Measurements from ENCODE around the gene LSMEM2. TPM values are rescaled to one million over a fixed set of nuclear protein-coding genes. Genes with fewer than 3 reads are reported as not detected.

Gene LSMEM2
- total and polyA plus RNA-seq, 9 of the 15 experiments (the other 6 are each of a cell fraction or from before 2014, with no cell fraction given), result not detected

DNA sequence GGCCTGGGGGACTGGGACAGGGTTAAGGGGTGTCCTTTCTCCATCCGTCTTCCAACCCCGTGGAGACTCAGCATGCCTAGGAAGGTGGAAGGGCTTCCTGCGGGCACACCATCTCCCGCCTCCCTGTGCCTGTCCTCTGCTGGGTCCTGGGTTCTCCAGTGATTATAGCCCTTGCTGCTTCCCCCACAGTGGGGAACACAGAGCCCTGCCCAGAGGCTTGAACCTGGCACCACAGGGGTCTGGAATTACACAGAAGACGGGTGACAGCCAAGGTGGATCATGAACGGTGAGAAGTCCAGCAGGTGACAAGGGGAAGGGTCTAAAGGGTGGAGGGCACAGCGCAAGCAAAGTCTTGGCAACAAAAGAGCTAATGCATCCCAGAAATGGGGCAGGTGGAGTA lies 16.1 kb upstream of the LSMEM2 start (continued):
- TF ChIP-seq, protein P1, sequence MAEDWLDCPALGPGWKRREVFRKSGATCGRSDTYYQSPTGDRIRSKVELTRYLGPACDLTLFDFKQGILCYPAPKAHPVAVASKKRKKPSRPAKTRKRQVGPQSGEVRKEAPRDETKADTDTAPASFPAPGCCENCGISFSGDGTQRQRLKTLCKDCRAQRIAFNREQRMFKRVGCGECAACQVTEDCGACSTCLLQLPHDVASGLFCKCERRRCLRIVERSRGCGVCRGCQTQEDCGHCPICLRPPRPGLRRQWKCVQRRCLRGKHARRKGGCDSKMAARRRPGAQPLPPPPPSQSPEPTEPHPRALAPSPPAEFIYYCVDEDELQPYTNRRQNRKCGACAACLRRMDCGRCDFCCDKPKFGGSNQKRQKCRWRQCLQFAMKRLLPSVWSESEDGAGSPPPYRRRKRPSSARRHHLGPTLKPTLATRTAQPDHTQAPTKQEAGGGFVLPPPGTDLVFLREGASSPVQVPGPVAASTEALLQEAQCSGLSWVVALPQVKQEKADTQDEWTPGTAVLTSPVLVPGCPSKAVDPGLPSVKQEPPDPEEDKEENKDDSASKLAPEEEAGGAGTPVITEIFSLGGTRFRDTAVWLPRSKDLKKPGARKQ (CRISPR knock-in tag; IDR thresholded peaks at IDR 0.05), result no peak
- TF ChIP-seq, protein P2, sequence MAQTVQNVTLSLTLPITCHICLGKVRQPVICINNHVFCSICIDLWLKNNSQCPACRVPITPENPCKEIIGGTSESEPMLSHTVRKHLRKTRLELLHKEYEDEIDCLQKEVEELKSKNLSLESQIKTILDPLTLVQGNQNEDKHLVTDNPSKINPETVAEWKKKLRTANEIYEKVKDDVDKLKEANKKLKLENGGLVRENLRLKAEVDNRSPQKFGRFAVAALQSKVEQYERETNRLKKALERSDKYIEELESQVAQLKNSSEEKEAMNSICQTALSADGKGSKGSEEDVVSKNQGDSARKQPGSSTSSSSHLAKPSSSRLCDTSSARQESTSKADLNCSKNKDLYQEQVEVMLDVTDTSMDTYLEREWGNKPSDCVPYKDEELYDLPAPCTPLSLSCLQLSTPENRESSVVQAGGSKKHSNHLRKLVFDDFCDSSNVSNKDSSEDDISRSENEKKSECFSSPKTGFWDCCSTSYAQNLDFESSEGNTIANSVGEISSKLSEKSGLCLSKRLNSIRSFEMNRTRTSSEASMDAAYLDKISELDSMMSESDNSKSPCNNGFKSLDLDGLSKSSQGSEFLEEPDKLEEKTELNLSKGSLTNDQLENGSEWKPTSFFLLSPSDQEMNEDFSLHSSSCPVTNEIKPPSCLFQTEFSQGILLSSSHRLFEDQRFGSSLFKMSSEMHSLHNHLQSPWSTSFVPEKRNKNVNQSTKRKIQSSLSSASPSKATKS (CRISPR knock-in tag; IDR thresholded peaks at IDR 0.05), result no peak

DNA sequence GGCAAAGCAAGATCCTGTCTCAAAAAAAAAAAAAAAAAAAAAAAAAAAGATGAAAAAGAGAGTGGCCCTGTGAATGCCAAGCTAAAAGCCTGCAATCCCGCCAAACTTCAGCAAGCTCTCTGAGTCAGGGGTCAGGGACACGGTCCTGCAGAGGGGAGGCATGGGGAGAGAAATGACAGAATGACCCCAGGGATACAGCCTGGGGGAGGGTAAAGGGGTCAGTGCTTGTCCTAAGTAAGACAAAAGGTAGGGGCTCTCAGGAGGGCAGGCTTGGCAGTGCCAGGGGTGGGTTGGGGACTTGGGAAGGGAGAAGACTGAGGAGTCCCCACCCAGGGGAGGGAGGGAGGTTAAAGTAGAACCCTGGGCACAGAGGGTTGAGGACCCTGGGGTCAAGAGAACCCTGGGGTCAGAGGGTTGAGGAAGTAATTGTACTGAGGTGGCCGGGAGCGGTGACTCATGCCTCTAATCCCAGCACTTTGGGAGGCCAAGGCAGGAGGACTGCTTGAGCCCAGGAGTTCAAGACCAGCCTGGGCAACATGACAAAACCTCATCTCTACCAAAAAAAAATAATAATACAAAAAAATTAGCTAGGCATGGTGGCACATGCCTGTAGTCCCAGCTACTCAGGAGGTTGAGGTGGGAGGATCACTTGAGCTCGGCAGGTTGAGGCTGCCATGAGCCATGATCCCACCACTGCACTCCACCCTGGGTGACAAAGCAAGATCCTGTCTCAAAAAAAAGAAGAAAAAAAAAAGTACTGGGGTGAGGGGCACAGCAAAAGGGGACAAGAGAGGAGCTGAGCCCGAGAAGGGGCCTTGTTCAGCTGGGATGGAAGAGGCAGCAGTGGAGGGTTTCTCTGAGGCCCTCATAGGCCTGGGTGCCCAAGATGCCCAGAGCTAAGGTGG lies 15.2 kb upstream of the LSMEM2 start:
- no peak for ATAC-seq
- no peak overlapping the region for H3K4me2 ChIP-seq (ENCODE audit: insufficient read depth, low read length)
- TF ChIP-seq, protein P3, sequence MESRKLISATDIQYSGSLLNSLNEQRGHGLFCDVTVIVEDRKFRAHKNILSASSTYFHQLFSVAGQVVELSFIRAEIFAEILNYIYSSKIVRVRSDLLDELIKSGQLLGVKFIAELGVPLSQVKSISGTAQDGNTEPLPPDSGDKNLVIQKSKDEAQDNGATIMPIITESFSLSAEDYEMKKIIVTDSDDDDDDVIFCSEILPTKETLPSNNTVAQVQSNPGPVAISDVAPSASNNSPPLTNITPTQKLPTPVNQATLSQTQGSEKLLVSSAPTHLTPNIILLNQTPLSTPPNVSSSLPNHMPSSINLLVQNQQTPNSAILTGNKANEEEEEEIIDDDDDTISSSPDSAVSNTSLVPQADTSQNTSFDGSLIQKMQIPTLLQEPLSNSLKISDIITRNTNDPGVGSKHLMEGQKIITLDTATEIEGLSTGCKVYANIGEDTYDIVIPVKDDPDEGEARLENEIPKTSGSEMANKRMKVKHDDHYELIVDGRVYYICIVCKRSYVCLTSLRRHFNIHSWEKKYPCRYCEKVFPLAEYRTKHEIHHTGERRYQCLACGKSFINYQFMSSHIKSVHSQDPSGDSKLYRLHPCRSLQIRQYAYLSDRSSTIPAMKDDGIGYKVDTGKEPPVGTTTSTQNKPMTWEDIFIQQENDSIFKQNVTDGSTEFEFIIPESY (CRISPR knock-in tag; IDR thresholded peaks at IDR 0.05), result peak; percentile 42; the same call in 1 of the 2 replicates
- TF ChIP-seq, protein P4, sequence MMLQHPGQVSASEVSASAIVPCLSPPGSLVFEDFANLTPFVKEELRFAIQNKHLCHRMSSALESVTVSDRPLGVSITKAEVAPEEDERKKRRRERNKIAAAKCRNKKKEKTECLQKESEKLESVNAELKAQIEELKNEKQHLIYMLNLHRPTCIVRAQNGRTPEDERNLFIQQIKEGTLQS (IDR thresholded peaks at IDR 0.05), result peak; percentile 54
- TF ChIP-seq, protein P4 (CRISPR knock-in tag; conservative IDR thresholded peaks at IDR 0.05), result no peak
- TF ChIP-seq FOSL1 (tag; conservative IDR thresholded peaks at IDR 0.05) (peak; percentile 42), DPF2 (IDR thresholded peaks at IDR 0.05) (0 out of 2 replicates have a peak, but pooled peaks have one; percentile 27), GABPB2 (CRISPR knock-in tag; conservative IDR thresholded peaks at IDR 0.05) (no peak)
- TF ChIP-seq, protein P5, sequence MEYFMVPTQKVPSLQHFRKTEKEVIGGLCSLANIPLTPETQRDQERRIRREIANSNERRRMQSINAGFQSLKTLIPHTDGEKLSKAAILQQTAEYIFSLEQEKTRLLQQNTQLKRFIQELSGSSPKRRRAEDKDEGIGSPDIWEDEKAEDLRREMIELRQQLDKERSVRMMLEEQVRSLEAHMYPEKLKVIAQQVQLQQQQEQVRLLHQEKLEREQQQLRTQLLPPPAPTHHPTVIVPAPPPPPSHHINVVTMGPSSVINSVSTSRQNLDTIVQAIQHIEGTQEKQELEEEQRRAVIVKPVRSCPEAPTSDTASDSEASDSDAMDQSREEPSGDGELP (CRISPR knock-in tag; IDR thresholded peaks at IDR 0.05; ENCODE audit: borderline replicate concordance), result 0 out of 2 replicates have a peak, but pooled peaks have one; percentile 12
- no peak overlapping the region for H3K9ac ChIP-seq (ENCODE audit: insufficient read depth in 1 of 2, low read depth in 2 of 2, low read length in 2 of 2)
- H3K9me1 ChIP-seq (ENCODE audit: control insufficient read depth, insufficient read depth, low read length), result no peaks in the 10 kb centered on the region
- no peaks in the 10 kb centered on the region for H3K27me3 ChIP-seq (ENCODE audit: control insufficient read depth in 2 of 2, insufficient read depth in 2 of 2, low read length in 2 of 2)
- no TSS peak for BruUV-seq (replicated peaks)
- no peaks in the 10 kb centered on the region for H3K36me3 ChIP-seq (ENCODE audit: control insufficient read depth, insufficient read depth, low read length)
- no peak overlapping the region for H3K27ac ChIP-seq (ENCODE audit: extremely low read depth, low read depth, low read length)
- no peak for DNase-seq (ENCODE audit: extremely low read depth in 1 of 4, low spot score in 3 of 4)
- no peak for FAIRE-seq
- no peaks in the 10 kb centered on the region for H3K9me3 ChIP-seq (replicated peaks; ENCODE audit: control insufficient read depth, insufficient read depth, low read depth, low read length)
- H2AFZ ChIP-seq (ENCODE audit: low read depth, low read length), result no peak overlapping the region
- CTCF ChIA-PET (ENCODE audit: low intra/inter-chr PET ratio), result no interaction called here
- peaks cover 6 to 51% of the 10 kb centered on the region in 2 experiments; a peak in 4 of 5 replicates for H3K4me1 ChIP-seq (replicated peaks in 1 of 2; ENCODE audit: control insufficient read depth in 2 of 2, insufficient read depth in 2 of 2, low read length in 2 of 2)
- intact Hi-C loops (cut with micrococcal nuclease), result no loop called here
- no peak overlapping the region for H3K4me3 ChIP-seq
- in situ Hi-C loops (cut with MboI), result no loop called here
- peaks cover 3% of the 10 kb centered on the region; the same call in 1 of the 3 replicates for H3K79me2 ChIP-seq (ENCODE audit: control insufficient read depth, insufficient read depth, low read length)
- H4K20me1 ChIP-seq (replicated peaks; ENCODE audit: control insufficient read depth, insufficient read depth, low read length), result no peaks in the 10 kb centered on the region
- POLR2A ChIA-PET, result interaction anchor here (0.6 to 1.5 kb wide), 5 partner anchors 14 to 335 kb away, joined by 3 read pairs; no protein-coding TSS in a partner anchor
- 38% methylated on average over 5 of the region's 6 CpGs for WGBS (ENCODE audit: insufficient coverage, low coverage, missing lambda C conversion rate)
